HG03280 (cell line): ENCODE measurements around the gene MVP.

ENCODE experiments used
- ATAC-seq: cut with Tn5 transposase; IDR thresholded peaks from one replicate; pipeline ENCODE4 v1.9.1; 2021; ENCODE audit warnings: mild to moderate bottlenecking, moderate library complexity; ENCODE audit not compliant: unreplicated experiment

Gene MVP

DNA sequence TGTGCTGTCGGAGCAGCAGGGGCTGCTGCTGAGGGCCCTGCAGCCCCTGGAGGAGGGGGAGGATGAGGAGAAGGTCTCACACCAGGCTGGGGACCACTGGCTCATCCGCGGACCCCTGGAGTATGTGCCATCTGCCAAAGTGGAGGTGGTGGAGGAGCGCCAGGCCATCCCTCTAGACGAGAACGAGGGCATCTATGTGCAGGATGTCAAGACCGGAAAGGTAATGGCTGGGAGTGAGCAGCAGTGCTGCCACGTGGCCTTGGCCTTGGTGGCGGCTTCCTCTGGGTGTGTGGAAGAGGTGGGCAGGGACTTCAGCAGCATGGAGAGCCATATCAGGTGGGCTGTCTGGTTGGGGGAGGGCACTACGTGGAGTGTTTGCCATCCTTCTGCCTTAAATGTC, 20.0 kb downstream of the MVP start:
- ATAC-seq: no peak

DNA sequence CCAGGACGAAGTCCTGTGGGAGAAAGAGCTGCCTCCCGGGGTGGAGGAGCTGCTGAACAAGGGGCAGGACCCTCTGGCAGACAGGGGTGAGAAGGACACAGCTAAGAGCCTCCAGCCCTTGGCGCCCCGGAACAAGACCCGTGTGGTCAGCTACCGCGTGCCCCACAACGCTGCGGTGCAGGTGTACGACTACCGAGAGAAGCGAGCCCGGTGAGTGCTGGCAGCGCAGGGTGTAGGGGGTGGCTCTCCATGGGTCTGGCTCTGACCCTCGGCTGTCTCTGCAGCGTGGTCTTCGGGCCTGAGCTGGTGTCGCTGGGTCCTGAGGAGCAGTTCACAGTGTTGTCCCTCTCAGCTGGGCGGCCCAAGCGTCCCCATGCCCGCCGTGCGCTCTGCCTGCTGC, 21.4 kb downstream of the MVP start:
- ATAC-seq: no peak

DNA sequence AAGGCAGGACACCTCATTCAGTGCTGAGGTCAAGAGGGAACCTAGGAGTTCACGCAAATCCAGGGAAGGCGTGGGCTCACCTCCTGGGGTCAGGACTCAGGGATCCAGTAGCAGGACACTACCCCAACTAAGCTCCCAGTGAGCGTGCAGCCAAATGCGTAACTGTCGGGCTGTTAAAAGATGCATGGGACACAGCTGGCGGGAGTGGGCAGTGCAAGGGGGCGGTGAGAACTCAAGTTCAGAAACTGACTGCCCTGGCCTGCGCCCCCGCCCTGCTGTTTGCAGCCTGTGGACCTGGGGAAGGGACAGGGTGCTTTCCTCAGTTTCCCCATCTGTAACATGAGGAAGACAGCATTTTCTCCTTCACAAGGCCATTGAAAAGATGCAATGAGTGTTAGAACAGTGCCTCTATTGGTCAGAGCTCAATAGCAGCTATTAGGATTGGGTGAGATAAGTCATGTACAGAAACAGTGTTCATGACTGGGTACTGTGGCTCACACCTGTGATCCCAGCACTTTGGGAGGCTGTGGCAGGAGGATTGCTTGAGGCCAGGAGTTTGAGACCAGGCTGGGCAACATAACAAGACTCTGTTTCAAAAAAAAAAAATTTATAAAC, 22.6 kb downstream of the MVP start:
- ATAC-seq: no peak

DNA sequence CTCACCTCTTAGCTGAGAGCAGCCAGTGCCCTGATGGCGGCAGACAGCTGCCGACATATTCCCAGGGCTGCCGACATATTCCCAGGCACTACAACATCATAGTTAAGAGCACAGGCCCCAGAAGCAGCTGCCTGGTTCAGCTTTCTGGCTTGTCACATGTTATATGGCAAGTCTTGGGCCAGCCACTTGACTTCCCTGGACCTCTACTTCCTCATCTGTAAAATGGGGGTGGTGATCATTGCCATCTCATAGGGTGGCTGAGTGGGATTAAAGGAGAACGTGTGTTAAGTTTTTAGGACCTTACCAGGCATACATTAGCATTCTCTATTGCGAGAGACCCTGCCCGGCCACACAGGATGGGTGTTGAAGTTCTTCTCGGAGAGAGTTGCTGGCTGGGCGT, 23.7 kb downstream of the MVP start:
- no peak for ATAC-seq

DNA sequence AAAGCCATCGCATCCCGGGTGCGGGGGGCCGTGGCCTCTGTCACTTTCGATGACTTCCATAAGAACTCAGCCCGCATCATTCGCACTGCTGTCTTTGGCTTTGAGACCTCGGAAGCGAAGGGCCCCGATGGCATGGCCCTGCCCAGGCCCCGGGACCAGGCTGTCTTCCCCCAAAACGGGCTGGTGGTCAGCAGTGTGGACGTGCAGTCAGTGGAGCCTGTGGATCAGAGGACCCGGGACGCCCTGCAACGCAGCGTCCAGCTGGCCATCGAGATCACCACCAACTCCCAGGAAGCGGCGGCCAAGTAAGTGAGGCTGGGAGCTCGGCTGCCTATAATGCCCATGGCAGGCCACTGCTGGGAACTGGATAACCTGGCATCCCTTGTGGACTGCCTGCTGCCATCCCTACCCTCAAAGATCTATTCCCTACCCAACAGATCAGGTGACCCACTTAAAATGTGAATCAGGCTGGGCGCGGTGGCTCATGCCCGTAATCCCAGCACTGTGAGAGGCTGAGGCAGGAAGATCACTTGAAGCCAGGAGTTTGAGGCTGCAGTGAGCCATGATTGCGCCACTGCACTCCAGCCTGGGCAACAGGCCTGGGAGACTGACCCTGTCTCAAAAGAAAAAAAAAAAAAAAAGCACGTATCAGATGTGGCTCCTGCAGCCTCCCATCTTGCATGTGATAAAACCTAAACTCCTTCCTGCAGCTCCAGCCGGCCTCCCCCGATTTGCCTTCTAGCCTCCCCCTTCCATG, 24.5 kb downstream of the MVP start:
- no peak for ATAC-seq

DNA sequence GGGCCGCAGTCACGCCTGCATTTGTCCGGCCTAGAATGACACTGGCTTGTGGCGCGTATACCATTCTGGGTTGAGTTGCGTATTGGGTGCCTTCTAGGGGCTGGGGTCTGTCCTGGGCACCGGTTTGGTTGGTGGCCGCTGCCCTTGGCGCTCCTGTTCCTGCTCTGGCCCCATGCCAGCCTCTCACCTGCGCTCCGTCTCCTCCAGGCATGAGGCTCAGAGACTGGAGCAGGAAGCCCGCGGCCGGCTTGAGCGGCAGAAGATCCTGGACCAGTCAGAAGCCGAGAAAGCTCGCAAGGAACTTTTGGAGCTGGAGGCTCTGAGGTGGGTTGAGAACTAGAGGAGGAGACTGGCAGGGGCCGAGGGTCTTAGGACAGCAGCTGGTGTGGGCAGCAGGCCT, 25.4 kb downstream of the MVP start:
- ATAC-seq: no peak

DNA sequence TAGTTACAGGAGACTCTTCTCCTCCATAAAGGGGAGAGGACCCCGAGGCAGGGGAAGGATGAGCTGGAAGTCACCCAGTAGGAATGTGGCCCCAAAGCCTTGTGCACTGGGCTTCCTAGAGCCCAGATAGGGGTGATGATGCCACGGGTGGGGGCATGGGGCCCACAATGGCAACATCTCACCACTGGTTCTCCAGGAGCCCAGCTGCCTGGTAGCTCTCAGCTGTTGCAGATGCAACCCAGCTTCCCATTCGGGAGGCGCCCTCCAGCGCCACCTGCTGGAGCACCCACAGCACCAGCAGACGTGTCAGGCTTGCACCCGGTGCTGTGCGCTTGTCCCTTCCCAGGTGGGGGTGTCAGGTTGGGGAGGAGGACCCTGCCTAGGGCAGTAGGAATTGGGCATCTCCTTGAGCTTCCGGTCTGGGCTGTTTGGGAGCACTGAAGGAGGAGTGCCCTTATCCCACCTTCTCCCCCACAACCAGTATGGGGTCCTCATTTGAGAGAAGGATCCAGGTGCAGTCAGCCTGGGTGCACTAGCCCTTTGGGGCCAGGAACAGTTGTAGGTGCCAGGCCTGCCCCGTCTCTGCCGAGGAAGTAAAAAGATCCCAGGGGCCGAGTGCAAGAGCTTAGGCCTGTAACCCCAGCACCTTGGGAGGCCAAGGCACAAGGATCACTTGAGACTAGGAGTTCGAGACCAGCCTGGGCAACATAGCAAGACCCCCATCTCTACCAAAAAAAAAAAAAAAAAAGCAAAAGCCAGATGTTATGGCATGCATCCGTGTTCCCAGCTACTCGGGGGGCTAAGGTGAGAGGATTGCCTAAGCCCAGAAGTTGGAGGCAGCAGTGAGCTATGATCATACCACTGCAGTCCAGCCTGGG, 28.4 kb downstream of the MVP start:
- peak; percentile 64 for ATAC-seq

DNA sequence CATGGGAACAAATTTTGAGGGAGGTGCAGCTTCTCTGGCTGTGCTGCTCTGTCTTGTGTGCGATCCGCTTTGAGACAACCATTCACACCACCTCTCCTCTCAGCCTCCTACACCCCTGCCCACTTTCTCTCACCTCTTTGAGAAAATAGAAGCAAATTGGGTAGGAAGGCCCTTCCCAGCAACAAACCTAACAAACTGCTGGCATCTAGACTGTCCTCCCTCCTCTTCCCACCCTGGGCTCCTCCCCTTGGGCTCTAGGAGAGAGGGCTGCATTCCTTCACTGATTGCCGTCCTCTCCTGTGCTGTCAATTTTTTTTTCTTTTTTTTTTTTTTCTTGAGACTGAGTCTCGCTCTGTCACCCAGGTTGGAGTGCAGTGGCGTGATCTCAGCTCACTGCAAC, 29.2 kb downstream of the MVP start:
- ATAC-seq: no peak

DNA sequence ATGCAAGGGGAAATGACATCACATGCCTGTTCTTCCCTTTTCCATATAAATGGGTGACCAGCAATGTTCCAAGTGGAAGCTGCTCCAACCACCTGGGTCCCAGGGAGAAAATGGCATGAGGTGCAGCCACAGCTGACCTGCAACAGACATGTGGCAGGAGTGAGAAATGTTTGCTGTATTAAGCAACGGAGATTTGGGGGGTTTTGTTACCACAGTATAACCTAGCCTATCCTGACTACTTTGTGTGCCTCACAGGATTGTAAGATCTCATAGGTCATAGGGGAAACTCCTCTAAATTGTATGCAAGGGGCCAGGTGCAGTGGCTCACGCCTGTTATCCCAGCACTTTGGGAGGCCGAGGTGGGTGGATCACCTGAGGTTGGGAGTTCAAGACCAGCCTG, 30.7 kb downstream of the MVP start:
- no peak for ATAC-seq

DNA sequence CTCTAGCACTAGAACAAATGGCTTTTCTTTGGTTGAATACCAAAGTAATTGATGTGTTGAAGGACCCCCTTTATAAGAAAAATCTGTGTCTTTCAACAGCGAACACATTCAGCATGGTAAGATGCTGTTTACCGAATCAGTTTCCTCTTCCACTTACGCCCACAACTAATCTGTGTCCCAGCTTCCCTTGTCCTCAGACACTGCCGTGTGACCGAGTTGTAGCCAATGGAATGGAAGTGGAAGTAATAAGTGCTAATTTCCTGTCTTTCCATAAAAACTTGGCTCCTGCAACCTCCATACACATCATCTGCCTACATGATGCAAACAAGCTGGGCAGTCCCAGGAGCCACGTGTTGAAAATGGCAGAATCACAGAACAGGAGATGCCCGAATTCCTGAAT, 32.4 kb downstream of the MVP start:
- ATAC-seq: no peak

DNA sequence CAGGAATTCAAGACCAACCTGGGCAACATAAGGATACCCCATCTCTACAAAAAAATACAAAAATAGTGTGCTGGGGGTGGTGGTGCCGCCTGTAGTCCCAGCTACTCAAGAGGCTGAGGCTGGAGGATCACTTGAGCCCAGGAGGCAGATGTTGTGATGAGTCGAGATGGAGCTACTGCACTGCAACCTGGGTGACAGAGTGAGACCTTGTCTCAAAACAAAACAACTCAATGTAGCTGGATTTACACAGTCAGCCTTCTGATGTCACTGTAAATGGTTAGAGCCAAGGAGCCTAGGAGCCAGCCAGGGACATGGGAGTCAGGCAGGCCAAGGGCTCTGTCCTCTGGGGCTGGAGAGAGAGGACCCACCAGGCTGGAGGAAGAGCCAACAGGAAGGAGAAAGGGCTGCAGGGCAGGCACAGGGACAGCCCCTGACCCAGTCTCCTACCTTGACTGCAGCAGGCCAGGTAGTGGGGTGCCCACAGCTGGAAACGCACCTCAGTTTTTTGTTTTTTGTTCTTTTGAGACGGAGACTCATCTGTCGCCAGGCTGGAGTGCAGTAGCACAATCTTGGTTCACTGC, 34.3 kb downstream of the MVP start:
- ATAC-seq: no peak

DNA sequence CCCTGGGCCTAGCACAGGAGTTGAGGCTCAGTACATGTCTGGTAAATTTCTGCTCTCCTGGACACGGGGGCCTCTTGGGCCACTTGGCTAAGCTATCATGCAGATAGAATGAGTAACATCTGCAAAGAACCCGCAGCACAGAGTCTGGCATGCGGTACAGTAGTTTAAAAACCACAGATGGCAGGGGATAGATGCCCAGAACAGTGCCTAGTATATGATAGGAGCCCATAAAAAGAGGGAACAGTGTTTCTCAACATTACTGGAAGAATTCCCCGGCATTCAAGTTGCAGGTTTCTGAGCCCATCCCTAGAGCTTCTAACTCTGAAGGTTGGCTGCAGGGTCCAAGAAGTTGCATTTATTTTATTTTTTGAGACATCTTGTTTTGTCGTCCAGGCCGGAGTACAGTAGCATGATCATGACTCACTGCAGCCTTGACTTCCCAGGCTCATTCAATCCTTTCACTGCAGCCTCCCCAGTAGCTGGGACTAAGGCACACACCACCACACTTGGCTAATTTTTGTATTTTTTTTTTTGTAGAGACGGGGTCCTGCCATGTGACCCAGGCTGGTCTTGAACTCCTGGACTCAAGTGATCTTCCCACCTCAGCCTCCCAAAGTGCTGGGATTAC, 37.0 kb downstream of the MVP start:
- ATAC-seq: no peak

DNA sequence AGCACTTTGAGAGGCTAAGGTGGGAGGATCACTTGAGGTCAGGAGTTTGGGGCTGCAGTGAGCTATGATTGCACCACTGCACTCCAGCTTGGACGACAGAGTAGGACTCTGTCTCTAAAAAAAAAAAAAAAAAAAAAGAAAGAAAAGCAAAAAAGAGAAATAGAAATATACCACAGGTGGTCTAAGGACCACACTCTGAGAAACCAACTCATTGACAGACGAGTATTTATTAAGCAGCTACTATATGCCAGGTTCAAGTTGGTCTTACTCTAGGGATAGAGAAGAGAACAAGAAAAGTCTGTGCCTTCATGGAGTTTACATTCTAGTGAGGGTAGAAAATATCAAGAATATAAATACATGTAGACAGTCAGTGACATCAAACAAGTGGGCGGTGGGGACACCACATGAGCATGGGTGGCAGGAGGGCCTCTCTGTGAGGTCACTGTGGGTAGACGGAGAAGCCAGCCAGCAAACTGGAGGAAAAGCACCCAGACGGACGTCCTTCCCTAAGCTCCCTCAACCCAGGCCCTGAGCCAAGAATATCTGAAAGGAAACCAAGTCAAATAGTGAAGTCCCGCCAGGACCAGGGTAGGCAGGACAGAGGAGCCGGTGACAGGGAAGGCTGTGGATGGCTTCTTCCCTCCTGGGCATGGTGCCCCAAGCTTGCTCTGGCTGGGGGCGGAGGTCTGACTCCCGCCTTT, 38.0 kb downstream of the MVP start:
- no peak for ATAC-seq

DNA sequence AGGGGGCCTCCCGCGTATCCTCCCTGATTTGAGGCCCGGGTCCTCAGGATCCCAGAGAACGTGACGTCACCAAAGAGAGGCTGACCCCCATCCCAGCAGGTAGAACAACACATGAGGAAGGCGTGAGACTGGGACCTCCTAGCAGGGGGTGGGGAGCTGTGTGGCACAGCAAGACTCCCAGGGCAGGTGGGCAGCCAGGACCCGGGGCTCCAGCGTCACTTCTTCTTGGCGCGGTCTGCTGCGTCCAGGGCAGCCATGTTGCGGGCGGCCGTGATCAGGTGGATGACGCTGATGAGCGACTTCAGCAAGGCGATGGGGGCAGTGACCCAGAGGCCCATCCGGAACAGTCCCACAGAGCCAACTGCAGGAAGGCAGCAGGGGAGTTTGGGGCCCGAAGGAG, 38.7 kb downstream of the MVP start:
- ATAC-seq: no peak

DNA sequence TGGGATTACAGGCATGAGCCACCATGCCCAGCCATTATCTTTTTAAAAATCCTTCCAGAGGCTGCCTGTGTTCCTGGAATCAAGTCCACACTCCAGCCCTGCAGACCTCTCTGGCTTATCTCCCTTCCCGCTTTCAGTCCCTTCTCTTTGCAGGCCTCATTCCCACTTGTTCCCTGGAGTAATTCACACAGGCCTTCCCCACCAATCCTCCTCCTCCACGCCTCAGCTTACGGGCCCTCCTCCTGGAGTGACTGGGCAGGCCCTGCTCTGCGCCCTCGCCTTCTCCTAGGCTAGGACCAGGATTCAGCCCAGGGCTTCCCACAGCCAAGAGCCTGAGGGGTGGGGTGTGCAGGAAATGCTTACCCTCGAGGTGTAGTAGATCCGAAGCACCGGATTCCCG, 40.0 kb downstream of the MVP start:
- no peak for ATAC-seq

DNA sequence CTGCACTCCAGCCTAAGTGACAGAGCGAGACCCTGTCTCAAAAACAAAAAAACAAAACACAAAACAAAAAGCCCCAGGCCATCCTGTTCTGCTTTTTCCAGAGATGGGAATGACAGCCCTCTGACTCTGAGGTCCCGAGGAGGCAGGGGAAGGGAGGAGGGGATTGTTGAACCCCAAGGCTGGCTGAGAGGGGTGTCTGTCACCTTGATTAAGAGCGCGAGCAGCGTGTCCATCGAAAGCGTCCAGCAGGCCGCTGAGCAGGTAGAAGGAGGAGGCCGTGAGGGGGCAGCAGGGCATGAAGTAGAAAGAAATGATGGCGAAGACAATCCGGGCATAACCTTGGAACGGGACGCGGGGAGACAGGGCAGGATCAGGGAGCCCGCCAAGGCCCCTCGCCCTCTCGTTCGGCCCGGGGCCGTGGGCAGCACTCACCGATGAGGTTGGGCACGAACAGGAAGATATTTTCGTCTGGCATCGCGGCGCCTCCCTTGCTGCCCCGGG, 42.2 kb downstream of the MVP start:
- ATAC-seq: no peak

DNA sequence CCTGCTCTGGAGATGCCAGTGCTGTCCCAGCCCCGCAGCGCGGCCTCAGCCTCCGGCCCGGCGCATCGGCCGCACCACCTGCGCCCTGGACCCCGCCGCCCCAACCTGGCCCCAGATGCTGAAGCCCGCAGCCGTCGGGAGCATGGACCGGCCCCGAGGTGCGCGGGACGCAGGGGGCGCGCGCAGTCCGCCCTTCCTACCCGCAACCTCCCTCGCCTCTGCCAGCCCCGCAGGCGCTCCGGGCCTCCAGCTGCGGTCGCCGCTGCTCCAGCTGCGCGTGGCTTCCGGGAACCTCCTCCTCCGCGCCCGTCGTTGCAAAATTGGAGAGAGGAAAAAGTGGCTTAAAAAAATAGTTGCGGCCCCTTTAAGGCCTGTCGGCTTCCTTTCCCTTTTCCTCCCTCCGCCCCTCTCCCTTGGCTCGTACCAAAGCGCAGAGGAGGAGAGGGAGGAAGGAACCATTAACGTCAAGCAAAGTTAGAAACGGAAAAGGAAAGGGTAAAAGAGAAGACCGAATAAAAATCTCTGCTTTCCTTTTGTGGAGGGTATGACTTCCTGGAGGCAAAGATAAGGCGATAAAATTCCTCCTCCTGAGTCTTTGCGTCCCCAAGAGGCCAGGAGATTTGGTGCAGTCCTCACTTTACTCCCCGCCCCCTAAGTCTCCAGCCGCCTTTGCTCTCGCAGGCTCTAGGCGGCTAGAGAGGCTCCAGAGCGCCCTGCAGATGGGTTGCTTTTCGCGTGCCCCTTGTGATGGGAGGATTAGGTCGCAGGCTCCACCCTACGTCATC, 42.8 kb downstream of the MVP start, which contains the start of gene CDIPT:
TSS of gene CDIPT (minus strand) at position 343 of the 785 bp plus-strand sequence. CDS start 369 bp downstream, outside the sequence.
- peak; percentile 96 for ATAC-seq

DNA sequence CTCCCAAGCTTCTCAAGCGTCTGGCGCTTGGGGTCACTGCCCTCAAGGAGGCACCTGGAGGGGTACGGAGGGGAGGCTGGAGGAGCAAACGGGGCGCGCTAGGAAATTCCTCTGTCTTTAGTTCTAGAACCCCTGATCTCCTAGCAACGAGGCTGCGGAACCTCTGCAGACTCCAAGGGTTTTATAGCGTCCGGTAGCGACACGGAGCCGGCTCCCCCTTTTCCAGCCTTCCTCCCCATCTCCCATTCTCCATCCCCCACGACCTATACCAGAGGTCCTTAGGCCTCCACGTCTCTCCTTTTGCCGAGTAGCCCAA, 43.4 kb downstream of the MVP start:
- ATAC-seq: no peak

DNA sequence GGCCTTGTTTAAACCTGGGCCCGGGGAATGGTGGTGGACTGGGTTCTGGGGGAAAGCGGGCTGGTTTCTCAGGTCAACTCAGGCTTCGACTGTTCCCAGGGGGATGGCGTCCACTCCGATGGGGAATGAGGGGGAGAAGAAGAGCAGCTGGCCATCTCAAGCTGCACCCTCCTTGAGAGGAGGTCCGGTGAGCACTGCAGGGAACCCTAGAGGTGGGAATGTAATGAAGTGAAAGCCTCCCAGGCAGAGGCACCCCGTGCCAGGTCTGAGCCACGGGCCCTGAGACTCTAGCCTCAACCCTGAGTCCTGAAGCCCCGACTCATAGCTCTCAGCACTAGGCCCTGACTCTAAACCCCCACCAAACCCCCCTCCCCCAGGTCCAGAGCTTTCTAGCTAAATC, 43.9 kb downstream of the MVP start:
- no peak for ATAC-seq
